Skeletal muscle cell (primary cell): Measurements from ENCODE around the gene EEF1AKMT4.
A peak's percentile ranks its signal among the peaks of the same experiment; 100 is the strongest.

Experiments used
- DNase-seq: peaks from one replicate; pipeline ENCODE4 v3.0.0-alpha.2; 2010; ENCODE audit warnings: low read depth
- H3K4me3 ChIP-seq: 2 replicates; pipeline ENCODE4 v1.5.1; 2011; ENCODE audit warnings: low read depth, mild to moderate bottlenecking, control low read depth, low read length, moderate library complexity

The EEF1AKMT4 gene

DNA sequence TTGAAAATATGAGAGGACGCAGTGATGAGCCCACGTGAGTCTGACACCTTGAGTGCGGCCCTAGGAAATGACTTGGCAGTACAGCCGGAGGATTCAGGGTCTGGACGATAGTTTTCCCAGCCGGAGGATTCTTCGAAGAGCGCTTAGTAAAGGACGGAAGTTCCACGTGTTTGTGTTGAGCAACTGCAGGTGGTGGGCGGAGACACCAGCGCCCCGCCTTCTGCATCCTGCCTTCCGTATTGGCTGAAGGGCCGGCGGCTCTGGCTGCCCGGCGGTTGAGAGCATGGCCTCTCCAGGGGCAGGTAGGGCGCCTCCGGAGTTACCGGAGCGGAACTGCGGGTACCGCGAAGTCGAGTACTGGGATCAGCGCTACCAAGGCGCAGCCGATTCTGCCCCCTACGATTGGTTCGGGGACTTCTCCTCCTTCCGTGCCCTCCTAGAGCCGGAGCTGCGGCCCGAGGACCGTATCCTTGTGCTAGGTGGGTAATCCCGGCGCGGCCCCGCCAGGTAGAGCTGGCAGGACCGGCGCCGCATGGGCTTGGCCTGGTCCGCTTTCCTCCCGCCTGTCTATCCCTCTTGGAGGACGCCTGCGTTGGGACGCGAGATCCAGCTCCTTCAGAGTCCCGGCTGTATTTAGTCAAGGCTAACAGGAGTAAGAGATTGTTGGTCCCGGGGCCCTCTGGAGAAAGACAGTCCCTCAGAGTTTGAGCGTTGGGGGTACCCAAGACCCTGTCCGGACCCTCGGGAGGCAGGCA, at the start of gene EEF1AKMT4:
TSS of gene EEF1AKMT4 (plus strand) at position 261 of the 755 bp plus-strand sequence. CDS start at position 284, 23 bp downstream.
- DNase-seq, result peak; percentile 95
- H3K4me3 ChIP-seq, result peak within 1 kb of the TSS; percentile 86

DNA sequence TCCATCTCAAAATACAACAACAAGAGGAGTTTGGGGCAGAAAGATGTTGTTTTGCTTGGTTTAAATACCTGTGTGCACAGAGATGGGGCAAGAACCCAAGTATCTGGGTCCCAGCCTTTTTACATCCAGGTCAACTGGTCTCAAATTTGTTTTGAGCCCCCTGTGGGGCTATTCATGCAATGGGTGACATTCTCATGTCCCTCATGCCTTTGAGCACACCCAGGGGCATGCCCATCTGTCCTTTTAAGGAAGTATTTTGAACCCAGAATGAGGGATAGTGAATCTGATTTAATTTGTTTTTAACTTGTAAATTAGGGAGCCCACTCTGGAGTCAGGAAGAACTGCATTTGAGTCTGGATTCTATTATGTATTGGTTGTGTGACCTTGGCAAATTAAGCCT, 48.6 kb upstream of the EEF1AKMT4 start:
- DNase-seq, result no peak
- no peak overlapping the region for H3K4me3 ChIP-seq

DNA sequence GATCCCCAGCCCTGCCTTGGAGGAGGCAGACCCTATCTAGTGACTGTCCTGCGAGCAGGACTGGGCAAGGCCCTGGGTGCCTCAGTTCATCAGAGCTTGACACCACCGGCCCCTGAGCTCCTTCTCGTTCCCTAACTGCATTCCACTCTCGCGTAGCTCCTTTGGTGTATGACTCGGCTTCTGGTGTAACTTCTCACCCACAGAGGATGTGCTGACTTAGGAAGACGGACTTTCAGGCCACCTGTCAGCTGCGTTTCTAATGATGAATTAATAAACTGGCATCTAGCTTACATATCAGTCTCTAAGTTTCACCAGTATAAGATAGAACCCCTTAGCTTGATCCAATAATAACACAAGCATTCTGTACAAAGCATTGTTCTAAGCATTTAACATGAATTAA, 45.9 kb upstream of the EEF1AKMT4 start:
- no peak for DNase-seq
- H3K4me3 ChIP-seq, result no peak overlapping the region

DNA sequence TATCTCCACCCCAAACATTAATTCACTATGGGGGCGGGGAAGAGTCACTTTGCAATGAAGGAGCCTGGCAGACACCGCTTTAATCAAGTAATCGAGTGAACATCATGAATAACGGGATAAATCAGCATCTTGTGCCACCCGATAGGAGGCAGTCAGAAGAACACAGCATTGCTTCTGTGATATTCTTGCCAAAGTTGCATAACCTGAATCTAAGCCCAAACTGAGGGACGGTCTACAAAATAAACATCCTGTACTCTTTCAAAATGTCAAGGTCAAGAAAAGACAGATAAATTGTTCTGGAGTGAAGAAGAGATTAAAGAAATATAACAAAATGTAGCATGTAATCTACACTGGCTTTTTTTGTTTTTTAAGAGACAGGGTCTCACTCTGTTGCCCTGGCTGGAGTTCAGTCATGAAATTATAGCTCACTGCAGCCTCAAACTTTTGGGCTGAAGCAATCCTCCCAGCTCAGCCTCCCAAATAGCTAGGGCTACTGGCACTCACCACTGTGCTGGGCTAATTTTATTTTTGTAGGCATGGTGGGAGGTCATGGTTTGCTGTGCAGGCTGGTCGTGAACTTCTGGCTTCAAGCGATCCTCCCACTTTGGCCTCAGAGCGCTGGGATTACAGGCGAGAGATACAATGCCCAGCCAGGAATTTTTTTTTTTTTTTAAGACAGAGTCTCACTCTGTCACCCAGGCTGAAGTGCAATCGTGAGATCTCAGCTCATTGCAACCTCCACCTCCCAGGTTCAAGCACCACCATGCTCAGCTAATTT, 40.1 kb upstream of the EEF1AKMT4 start:
- DNase-seq, result no peak
- no peak overlapping the region for H3K4me3 ChIP-seq

DNA sequence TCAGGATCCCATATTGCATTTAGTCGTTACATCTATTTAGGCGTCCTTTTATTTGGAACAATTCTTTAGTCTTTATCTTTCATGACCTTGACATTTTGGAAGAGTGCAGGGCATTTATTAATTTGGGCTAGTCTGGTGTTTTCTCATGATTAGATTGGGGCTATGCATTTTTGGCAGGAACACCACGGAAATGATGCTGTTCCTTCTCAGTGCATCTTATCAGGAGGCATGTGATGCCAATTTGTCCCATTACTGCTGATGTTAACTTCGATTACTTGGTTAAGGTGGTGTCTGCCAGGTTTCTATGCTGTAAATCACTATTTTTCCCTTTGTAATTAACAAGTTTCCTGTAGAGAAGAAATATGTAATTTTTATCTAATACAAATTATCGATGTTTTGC, 38.2 kb upstream of the EEF1AKMT4 start:
- H3K4me3 ChIP-seq, result no peak overlapping the region
- no peak for DNase-seq

DNA sequence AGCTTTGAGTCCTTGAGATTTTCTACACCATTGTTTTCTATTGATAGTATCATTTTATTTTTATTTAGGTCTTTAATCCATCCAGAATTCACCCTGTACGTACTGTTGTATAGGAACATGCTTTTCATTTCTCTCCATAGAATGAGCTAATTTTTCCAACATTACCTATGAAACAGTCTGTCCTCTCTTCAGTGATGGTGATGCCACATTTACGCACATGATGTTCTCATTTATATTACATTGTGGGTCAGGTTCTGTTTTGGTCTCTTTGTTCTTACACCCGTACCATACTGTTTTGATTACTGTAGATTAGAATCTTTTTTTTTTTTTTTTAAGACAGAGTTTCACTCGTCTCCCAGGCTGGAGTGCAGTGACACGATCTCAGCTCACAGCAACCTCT, 37.8 kb upstream of the EEF1AKMT4 start:
- H3K4me3 ChIP-seq, result no peak overlapping the region
- no peak for DNase-seq

DNA sequence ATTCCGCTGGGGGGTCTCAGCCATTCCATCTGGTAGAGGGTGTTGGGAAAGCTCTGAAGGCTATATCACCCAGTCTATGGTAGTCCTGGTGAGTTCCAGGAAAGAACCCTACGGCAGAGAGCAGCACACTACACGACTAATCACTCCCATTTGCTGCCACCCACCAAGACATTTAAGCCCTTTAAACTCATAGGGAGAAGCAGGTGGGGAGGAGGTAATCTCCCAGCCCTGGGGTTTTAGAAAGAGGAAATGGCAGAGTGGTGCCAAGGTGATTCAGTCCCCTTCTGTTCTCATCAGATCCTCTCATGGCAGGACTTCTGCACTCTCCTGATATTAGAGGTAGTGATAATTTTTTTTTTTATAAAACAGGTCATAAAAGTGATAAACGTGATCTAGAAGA, 30.7 kb upstream of the EEF1AKMT4 start:
- H3K4me3 ChIP-seq, result no peak overlapping the region
- DNase-seq, result no peak

DNA sequence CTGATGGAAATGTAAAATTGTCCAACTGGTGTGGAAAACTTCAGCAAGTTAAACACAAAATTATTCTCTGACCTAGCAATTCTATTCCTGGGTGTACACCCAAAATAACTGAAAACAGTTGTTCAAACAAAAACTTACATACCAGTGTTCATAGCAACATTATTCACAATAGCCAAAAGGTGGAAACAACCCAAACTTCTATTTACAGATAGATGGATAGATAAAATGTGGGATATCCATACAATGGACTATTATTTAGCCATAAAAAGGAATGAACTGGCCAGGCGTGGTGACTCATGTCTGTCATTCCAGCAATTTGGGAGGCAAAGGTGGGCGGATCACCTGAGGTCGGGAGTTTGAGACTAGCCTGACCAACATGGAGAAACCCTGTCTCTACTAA, 27.0 kb upstream of the EEF1AKMT4 start:
- H3K4me3 ChIP-seq, result no peak overlapping the region
- DNase-seq, result no peak

DNA sequence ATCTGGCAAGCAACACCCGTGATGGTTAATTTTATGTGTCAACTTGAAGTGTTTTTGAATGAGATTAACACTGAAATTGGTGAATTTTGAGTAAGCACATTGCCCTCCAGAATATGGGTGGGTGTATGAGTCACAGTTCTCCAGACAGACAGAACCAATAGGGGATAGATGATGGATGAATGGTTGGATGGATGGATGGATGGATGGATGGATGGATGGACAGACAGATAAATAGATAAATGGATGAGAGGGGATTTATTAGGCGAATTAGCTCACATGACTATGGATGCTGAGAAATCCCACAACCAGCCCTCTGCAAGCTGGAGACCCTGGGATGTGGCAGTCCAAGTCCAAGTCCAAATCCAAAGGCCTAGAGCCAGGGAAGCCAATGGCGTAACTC, 25.5 kb upstream of the EEF1AKMT4 start:
- H3K4me3 ChIP-seq, result no peak overlapping the region
- no peak for DNase-seq

DNA sequence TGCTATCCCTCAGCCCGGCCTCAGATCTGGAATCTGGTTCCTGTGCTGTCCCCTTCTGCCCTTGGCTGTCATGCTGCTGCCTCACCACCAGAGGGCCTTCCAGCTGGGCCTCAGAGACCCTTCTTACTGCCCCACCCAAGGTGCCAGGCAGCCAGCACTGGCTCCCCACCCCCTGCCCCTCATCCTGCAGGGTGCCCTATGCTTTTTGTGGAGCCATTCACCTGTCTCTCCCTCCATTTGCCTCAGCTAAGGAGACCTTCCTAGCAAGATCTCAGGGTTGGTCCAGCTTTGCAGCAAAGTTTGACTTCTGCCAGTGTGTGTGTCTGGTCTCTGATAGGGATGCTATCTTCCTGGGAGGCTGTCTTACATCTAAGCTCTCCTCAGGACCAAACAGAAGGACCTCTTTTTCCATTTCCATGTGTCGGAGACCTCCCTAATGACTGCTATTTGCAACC, 22.0 kb upstream of the EEF1AKMT4 start:
- no peak overlapping the region for H3K4me3 ChIP-seq
- no peak for DNase-seq

DNA sequence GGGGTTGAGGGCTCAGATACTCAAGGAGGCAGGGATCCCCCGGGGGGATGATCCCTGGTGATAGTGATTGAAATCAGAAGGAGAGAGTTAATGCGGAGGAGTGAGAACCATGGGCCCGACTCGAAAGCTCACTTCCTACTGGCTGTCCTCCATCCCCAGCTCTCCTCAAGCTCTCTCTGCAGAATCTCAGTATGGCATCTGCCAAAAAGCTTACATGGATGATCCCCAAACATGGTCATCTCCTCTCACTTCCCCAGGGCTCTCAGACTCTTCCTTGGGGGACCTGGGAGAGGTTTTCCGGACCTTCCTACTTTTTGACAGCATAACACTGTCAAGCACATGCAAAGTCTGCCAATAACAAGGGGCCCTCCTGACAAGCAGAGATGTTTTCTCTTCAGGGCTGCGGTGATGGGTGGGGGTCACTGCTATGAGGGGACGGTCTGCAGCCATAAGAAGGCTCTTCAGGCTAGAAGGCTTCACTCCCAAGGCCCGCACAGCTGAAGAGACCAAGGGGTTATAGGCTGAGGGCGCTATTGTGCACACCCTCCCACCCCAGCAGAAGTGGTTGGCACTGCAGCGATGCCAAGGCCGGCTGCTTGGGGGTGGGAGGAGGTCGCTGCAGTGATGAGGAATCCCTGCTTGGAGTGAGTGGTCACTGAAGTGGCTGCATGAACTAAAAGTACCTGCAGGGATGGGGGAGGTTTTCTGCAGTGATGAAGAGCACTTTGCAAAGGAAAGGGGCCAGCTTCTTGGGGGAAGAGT, 20.9 kb upstream of the EEF1AKMT4 start:
- no peak for DNase-seq
- H3K4me3 ChIP-seq, result no peak overlapping the region

DNA sequence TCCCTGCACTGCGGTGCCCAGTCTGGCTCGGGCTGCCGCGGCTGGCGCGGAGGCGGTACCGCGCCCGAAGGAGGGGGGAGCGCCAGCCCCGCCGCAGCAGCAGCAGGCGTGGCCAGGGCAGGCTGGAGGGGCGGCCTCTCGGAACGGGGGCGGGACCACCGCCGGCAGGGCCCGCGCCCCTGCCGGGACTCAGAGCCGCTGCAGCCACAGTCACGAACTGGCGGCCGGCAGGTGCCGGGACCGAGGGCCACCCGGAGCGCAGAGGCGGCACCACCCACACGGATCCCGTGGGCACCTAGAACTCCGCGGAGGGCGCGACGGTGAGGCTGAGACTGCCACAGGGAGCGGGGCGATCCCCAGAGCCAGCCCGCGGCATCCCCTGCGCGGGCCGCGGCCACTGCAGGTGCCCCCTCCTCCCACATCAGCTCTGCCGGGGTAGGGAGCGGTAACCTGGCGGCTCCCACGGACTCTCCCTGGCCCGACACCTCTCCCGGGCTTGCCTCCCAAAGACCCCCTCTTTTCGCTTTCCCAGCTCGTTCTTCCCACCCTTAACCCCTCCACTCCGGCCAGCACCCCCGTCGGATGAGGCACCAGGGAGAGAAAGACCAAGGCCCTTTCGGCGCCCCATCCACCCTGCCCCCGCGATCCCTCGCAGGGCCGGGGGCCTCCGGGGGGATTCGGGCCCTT, 19.9 kb upstream of the EEF1AKMT4 start, which contains the start of gene VWA5B2:
TSS of gene VWA5B2 (plus strand) at position 192 of the 687 bp plus-strand sequence. CDS start 944 bp downstream, outside the sequence.
- H3K4me3 ChIP-seq, result peak within 1 kb of the TSS; percentile 40
- no peak for DNase-seq

DNA sequence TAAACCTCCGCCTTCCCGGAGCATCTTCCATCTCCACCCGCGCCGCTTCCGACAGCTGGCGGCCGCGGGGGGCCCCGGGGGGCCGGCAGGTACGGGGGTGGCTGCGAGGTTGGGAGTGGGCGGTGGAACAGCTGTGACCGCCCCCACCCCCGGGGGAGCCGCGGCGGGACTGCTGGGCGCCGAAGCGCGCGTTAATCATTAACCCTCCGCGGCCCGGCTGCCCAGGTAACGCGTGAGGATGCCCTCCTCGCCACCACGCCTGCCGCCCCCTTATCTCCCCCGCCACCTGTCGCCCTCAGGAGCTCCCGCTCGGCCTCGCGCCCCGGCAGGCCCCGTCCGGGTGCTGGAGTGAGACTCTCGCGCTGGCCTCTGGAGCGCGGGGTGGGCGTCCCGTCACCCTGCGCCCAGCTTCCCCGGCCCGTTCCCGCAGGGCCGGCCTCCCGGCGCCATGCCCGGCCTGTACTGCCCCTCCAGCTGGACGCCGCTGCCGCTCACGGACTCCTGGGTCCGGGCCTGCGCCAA, 19.3 kb upstream of the EEF1AKMT4 start:
- no peak for DNase-seq
- peak overlapping the region; percentile 40 for H3K4me3 ChIP-seq

DNA sequence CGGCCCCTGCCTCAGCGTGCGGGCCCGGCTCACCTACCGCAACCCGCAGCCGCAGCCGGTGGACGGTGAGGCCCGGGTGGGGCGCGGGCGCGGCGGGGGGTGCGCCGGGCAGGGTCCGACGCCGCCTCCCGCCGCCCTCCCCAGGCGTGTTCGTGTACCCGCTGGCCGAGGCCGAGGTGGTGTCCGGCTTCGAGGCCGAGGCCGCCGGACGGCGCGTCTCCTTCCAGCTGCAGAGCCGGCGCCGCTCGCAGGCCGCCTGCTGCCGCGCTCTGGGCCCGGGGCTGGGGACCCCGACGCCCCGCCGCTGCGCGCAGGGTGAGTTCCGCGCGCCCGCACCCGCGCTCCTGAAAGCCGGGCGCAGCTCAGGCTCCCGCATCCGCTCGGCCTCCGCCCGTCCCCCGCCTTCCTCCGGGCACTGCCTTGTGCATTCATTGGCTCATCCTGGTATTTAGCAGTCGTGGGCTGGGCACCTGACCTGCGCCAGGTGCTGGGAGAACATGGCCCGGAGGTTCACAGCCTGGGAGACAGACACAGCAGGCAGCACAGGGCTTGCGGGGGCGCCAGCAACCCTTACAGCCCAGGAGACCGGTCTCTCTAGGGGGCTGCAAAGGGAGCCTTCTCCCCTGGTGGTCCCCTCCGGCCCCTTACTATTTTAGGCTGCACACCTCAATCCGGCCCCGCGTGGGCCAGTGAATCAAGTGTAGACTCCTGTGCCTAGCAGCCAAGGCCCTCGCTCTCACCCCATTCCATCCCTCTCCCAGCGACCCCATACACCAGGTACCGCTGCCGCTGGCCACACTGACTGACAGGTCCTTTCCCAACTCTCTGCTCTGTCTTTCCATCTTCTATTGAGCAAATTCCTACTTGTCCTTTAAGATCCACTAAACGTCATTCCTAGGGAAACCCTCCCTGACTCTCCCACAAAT, 18.6 kb upstream of the EEF1AKMT4 start:
- no peak overlapping the region for H3K4me3 ChIP-seq
- no peak for DNase-seq

DNA sequence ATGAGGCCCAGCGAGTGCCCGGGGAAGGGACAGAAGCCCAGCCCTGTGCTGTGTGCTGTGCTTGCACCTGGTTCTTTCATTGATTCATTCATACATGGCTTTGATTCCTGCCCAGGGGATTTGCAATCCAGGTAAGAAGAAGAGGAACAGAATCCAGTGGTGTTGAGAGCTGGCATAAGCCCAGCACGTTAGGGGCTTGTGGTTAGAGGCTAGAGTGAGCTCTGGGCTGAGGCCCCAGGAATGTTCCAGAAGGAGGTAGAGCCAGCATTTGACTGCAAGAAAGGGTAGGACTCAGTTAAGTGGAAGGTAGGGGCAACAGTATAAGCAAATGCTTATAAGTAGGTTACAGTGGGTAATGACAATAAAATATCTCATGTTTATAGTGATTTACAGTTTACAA, 17.8 kb upstream of the EEF1AKMT4 start:
- no peak for DNase-seq
- H3K4me3 ChIP-seq, result no peak overlapping the region

DNA sequence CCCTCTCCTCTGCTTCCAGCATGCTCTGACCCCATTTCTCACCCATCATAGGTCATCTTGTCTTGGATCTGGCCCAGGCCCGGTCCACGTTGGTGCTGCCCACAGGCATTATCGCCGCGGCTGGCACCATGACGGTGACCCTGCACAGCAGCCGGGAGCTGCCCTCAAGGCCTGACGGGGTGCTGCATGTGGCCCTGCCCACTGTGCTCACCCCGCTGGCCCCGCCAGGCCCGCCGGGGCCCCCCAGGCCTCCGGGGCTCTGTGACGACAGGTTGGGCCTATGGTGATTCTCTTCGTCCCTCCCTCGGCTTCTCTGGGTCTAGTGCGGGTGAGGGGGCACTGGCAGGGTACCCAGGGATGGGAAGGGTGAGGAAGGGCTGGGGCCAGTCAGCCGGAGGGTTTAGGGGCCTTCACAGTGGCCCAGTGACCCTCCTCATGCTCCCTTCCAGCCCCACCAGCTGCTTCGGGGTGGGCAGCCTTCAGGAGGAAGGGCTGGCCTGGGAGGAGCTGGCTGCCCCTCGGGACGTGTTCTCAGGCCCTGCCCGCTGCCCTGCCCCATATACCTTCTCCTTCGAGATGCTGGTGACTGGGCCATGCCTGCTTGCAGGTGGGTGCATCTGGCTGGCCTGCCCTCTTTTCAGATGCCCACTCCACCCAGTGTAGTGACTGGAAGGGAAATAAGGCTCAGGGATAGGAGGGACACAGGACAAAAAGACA, 16.2 kb upstream of the EEF1AKMT4 start:
- no peak overlapping the region for H3K4me3 ChIP-seq
- DNase-seq, result no peak

DNA sequence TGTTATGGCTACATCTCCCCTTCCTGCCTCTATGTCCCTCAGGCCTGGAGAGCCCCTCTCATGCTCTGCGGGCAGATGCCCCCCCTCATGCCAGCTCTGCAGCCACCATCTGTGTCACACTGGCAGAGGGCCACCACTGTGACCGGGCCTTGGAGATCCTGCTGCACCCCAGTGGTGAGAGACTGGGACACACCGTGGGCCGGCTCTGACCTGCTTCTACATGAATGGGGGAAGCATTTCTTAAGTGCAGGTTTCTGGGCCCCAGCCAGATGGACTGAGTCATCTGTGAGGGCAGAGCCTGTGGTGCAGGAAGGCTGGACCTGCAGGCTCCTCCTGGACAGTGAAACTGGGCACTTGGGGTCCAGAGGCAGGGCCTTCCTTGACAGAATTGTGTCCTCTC, 15.2 kb upstream of the EEF1AKMT4 start:
- no peak overlapping the region for H3K4me3 ChIP-seq
- DNase-seq, result peak; percentile 39
